IMR-90 (cell line): ENCODE data around the gene C12orf57. TPM values are rescaled to one million over a fixed set of nuclear protein-coding genes. Genes with fewer than 3 reads are reported as not detected.

Source experiments
- ATAC-seq: fragments of 200-7000 bp; cut with Tn5 transposase; 2 replicates; pipeline ENCODE4 v1.9.1; 2020; ENCODE audit warnings: low read depth, mild to moderate bottlenecking, moderate library complexity
- BruUV-seq: library from RNA; stranded (reverse); fragments of 400-500 nt; replicated peaks from 2 replicates; lab custom pipeline; 2021; lab: Mats Ljungman, UMichigan
- CTCF ChIA-PET: fragments of 300-600 bp; formaldehyde crosslinking; extraction: SDS; loops from one replicate; lab custom pipeline; 2021; ENCODE audit warnings: antibody characterized with exemption; lab: Yijun Ruan, JAX
- POLR2A ChIA-PET: fragments of 300-600 bp; sonication (Branson Sonifier 250); formaldehyde crosslinking; loops from one replicate; lab custom pipeline; 2022; ENCODE audit warnings: antibody characterized with exemption; ENCODE audit not compliant: unreplicated experiment; lab: Charles Lee
- DNase-seq: peaks from one replicate; pipeline ENCODE4 v3.0.0; 2013
- H2AFZ ChIP-seq: replicated peaks from 2 replicates; pipeline ENCODE3; 2013; ENCODE audit warnings: low read length, mild to moderate bottlenecking; ENCODE audit not compliant: poor library complexity
- H2AK5ac ChIP-seq: 2 replicates; pipeline ENCODE4 v1.6.1; 2013; ENCODE audit warnings: low read depth, low read length, inconsistent platforms
- H2AK9ac ChIP-seq: replicated peaks from 2 replicates; pipeline ENCODE3; 2013; ENCODE audit warnings: mild to moderate bottlenecking, low read depth, low read length, moderate library complexity; ENCODE audit not compliant: poor library complexity
- H2BK120ac ChIP-seq: 2 replicates; pipeline ENCODE4 v1.6.1; 2013; ENCODE audit warnings: low read depth, low read length, inconsistent platforms
- H2BK15ac ChIP-seq: 3 replicates; pipeline ENCODE4 v1.6.1; 2013; ENCODE audit warnings: low read depth, low read length, inconsistent platforms
- H2BK20ac ChIP-seq: 2 replicates; pipeline ENCODE4 v1.6.1; 2013; ENCODE audit warnings: low read depth, mild to moderate bottlenecking, inconsistent platforms, low read length, moderate library complexity
- H2BK5ac ChIP-seq: 2 replicates; pipeline ENCODE4 v1.6.1; 2013; ENCODE audit warnings: mild to moderate bottlenecking, low read depth, low read length, inconsistent platforms; ENCODE audit not compliant: poor library complexity, severe bottlenecking
- H3K14ac ChIP-seq: replicated peaks from 2 replicates; pipeline ENCODE4 v1.6.1; 2013; ENCODE audit warnings: low read depth, low read length, inconsistent platforms
- H3K18ac ChIP-seq: 2 replicates; pipeline ENCODE4 v1.6.1; 2013; ENCODE audit warnings: low read depth, low read length, control low read depth
- H3K23ac ChIP-seq: 2 replicates; pipeline ENCODE4 v1.6.1; 2013; ENCODE audit warnings: low read depth, low read length, inconsistent platforms
- H3K27ac ChIP-seq: 2 replicates; pipeline ENCODE4 v1.5.1; 2013; ENCODE audit warnings: mild to moderate bottlenecking, control low read depth, low read length; ENCODE audit not compliant: insufficient read depth
- H3K27me3 ChIP-seq: 2 replicates; pipeline ENCODE4 v1.6.1; 2013; ENCODE audit warnings: low read length; ENCODE audit not compliant: control insufficient read depth, insufficient read depth
- H3K36me3 ChIP-seq: 2 replicates; pipeline ENCODE4 v1.6.1; 2013; ENCODE audit warnings: low read length, mixed read lengths; ENCODE audit not compliant: control insufficient read depth, insufficient read depth
- H3K4ac ChIP-seq: 2 replicates; pipeline ENCODE4 v1.6.1; 2013; ENCODE audit warnings: low read depth, low read length, inconsistent platforms
- H3K4me1 ChIP-seq: 2 replicates; pipeline ENCODE4 v1.6.1; 2013; ENCODE audit warnings: low read length, mixed read lengths; ENCODE audit not compliant: control insufficient read depth, insufficient read depth
- H3K4me2 ChIP-seq: 2 replicates; pipeline ENCODE4 v1.6.1; 2013; ENCODE audit warnings: low read depth, mild to moderate bottlenecking, control low read depth, low read length, moderate library complexity
- H3K4me3 ChIP-seq: 2 replicates; pipeline ENCODE4 v1.5.1; 2013; ENCODE audit warnings: low read depth, mild to moderate bottlenecking, control low read depth, low read length, moderate library complexity; ENCODE audit not compliant: insufficient read depth
- H3K56ac ChIP-seq: 2 replicates; pipeline ENCODE4 v1.6.1; 2013; ENCODE audit warnings: low read length, inconsistent platforms; ENCODE audit not compliant: insufficient read depth; ENCODE audit errors: extremely low read depth
- H3K79me1 ChIP-seq, 2 experiments: 2 replicates each; pipeline ENCODE4 v1.6.1; 2013; ENCODE audit warnings: low read length in 2 of 2, inconsistent platforms in 1 of 2, low read depth in 1 of 2
- H3K9ac ChIP-seq: 2 replicates; pipeline ENCODE4 v1.6.1; 2013; ENCODE audit warnings: low read depth, low read length, control low read depth
- H3K9me1 ChIP-seq: 2 replicates; pipeline ENCODE4 v1.6.1; 2013; ENCODE audit warnings: low read length, inconsistent platforms; ENCODE audit not compliant: insufficient read depth
- H3K9me3 ChIP-seq: 2 replicates; pipeline ENCODE4 v1.6.1; 2013; ENCODE audit warnings: low read length; ENCODE audit not compliant: control insufficient read depth, insufficient read depth
- H4K20me1 ChIP-seq: 2 replicates; pipeline ENCODE4 v1.6.1; 2013; ENCODE audit warnings: low read length, inconsistent platforms; ENCODE audit not compliant: insufficient read depth
- H4K5ac ChIP-seq: 2 replicates; pipeline ENCODE4 v1.6.1; 2013; ENCODE audit warnings: mild to moderate bottlenecking, low read depth, low read length, control low read depth
- H4K8ac ChIP-seq, 2 experiments: 2 replicates each; pipeline ENCODE4 v1.6.1; 2013; ENCODE audit warnings: low read depth in 2 of 2, low read length in 2 of 2, control low read depth in 1 of 2, inconsistent platforms in 1 of 2
- H4K91ac ChIP-seq: 2 replicates; pipeline ENCODE4 v1.6.1; 2013; ENCODE audit warnings: low read depth, low read length, inconsistent platforms; ENCODE audit not compliant: insufficient read depth
- BHLHE40 ChIP-seq: fragments of 150-350 bp; IDR thresholded peaks from 2 replicates; pipeline ENCODE4 v1.6.1; 2016; ENCODE audit warnings: mild to moderate bottlenecking, low read depth, low read length
- CEBPB ChIP-seq: IDR thresholded peaks from 2 replicates; pipeline ENCODE4 v1.6.1; 2012; ENCODE audit warnings: low read depth, low read length, improper control_type of control experiment
- CTCF ChIP-seq: conservative IDR thresholded peaks from 2 replicates; pipeline ENCODE4 v1.5.1; 2012; ENCODE audit warnings: mild to moderate bottlenecking, low read depth, low read length, improper control_type of control experiment
- MAZ ChIP-seq: IDR thresholded peaks from 2 replicates; pipeline ENCODE4 v1.6.1; 2012; ENCODE audit warnings: low read depth, mild to moderate bottlenecking, low read length, improper control_type of control experiment, moderate library complexity, borderline replicate concordance
- NFE2L2 ChIP-seq: fragments of 150-350 bp; IDR thresholded peaks from 2 replicates; pipeline ENCODE4 v1.6.1; 2016; ENCODE audit warnings: low read depth, mild to moderate bottlenecking, low read length
- POLR2A ChIP-seq: IDR thresholded peaks from 2 replicates; pipeline ENCODE4 v1.6.1; 2012; ENCODE audit warnings: mild to moderate bottlenecking, low read depth, low read length
- RAD21 ChIP-seq: IDR thresholded peaks from 2 replicates; pipeline ENCODE4 v1.6.1; 2012; ENCODE audit warnings: low read length, improper control_type of control experiment
- RCOR1 ChIP-seq: IDR thresholded peaks from 2 replicates; pipeline ENCODE4 v1.6.1; 2012; ENCODE audit warnings: mild to moderate bottlenecking, low read length, improper control_type of control experiment; ENCODE audit not compliant: insufficient replicate concordance
- WGBS, 2 experiments: methylation state at CpG; one replicate each; pipeline versions ENCODE4 v1.1.5 to v1.1.7; 2013; ENCODE audit warnings: missing lambda C conversion rate in 2 of 2; ENCODE audit not compliant: insufficient read length in 1 of 2; ENCODE audit errors: extremely low coverage in 2 of 2; 5-methylcytosine and 5-hydroxymethylcytosine counted together
- dilution Hi-C: fragments of 300-500 bp; cut with HindIII; formaldehyde crosslinking; loops from one replicate; pipeline ENCODE4 v1.14.3; 2018; ENCODE audit warnings: low sequenced_read_pairs; ENCODE audit not compliant: unreplicated experiment
- in situ Hi-C: fragments of 300-500 bp; cut with MboI; formaldehyde crosslinking; loops from 3 replicates; pipeline ENCODE4 v1.14.3; 2019; ENCODE audit warnings: low sequenced_read_pairs, inconsistent platforms, mixed read lengths
- intact Hi-C: fragments of 100-400 bp; cut with micrococcal nuclease; formaldehyde crosslinking; loops from 2 replicates; pipeline ENCODE4 v1.10.0; 2022
- polyA plus RNA-seq, 3 experiments: library from polyadenylated mRNA; depleted of rRNA; stranded (reverse); fragments of >200 nt; gene quantifications; 2 replicates each; pipeline ENCODE4 v1.2.3, GENCODE V29; 2012; ENCODE audit warnings: low replicate concordance in 1 of 3
- total RNA-seq: library from RNA; depleted of rRNA; stranded (reverse); fragments of >200 nt; gene quantifications from 2 replicates; pipeline ENCODE4 v1.2.3, GENCODE V29; 2012

Gene C12orf57
- total and polyA plus RNA-seq, 2 of the 4 experiments (the other 2 are of a cell fraction): 238 to 530 TPM

DNA sequence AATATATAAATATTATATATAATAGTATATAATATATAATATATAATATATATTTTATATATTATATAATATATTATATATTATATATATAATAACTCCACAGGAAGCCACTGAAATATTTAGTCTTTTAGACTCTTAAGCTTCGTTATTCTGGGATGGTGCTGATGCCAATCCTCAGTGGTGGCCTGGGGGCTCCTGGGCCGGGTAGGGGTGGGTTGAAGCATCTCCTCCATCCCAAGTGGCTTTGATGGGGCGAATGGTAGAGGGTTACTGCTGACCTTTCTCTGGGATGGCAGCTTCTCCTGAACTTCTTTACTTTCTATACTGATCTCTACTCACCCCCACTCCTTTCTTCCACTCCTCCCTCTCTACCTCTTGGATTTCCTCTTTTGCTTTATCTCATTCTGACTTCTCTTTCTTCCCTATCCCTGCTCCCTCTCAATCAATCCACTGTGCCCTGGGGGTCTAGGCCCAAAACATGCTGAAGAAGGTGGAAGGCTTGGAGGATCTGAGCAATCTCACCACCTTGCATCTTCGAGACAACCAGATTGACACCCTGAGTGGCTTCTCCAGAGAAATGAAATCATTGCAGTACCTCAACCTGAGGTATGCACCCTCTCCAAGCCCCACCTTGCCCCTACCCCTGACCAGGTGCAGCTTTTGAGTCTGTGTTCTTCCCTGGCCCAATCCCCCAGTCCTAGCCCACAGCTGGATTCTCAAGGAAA lies 34.2 kb upstream of the C12orf57 start:
- no peak overlapping the region for H2BK120ac ChIP-seq
- ATAC-seq (no peak), DNase-seq (no peak)
- H3K4me3 ChIP-seq: no peak overlapping the region
- H3K23ac ChIP-seq: no peak overlapping the region
- no peak overlapping the region for H3K9ac ChIP-seq
- no peak overlapping the region for H3K27ac ChIP-seq
- H3K9me1 ChIP-seq: peaks cover 4% of the 10 kb centered on the region; the same call in 1 of the 2 replicates
- H4K8ac ChIP-seq: no peak overlapping the region
- no peak overlapping the region for H4K91ac ChIP-seq
- no peaks in the 10 kb centered on the region for H3K27me3 ChIP-seq
- H4K5ac ChIP-seq: no peak overlapping the region
- H3K4me1 ChIP-seq: peaks cover 10% of the 10 kb centered on the region
- no peaks in the 10 kb centered on the region for H3K9me3 ChIP-seq
- H4K20me1 ChIP-seq: no peaks in the 10 kb centered on the region
- H3K14ac ChIP-seq: no peak overlapping the region
- no peak overlapping the region for H2BK20ac ChIP-seq
- intact Hi-C loops: no loop called here
- BruUV-seq: no TSS peak
- ChIA-PET CTCF (interaction anchor here (1.8 kb wide), 1 partner anchor 19 kb away, joined by 5 read pairs; no protein-coding TSS in a partner anchor), POLR2A (no interaction called here)
- H2BK15ac ChIP-seq: no peak overlapping the region
- TF ChIP-seq POLR2A (no peak), RAD21 (no peak), MAZ (no peak), BHLHE40 (no peak), RCOR1 (no peak), CEBPB (no peak), NFE2L2 (no peak), CTCF (no peak)
- peaks cover 3 to 6% of the 10 kb centered on the region in 2 experiments; a peak in 2 of 4 replicates for H3K79me1 ChIP-seq
- H2AFZ ChIP-seq: no peak overlapping the region
- H3K36me3 ChIP-seq: no peaks in the 10 kb centered on the region; the same call in 1 of the 2 replicates
- 100% methylated on average over 1 of the region's 4 CpGs; no CpG with 5 or more reads in 1 of the 2 experiments for WGBS, 2 experiments
- H2AK5ac ChIP-seq: no peak overlapping the region
- no peak overlapping the region for H3K4me2 ChIP-seq
- H2BK5ac ChIP-seq: no peak overlapping the region
- H2AK9ac ChIP-seq: no peak overlapping the region
- dilution Hi-C loops: no loop called here
- in situ Hi-C loops: no loop called here
- H3K18ac ChIP-seq: no peak overlapping the region
- H3K56ac ChIP-seq: no peak overlapping the region
- H3K4ac ChIP-seq: no peak overlapping the region
